Esophagus squamous epithelium (tissue), 5 donors: ENCODE results near the gene SLAMF9. TPM values are rescaled to one million over a fixed set of nuclear protein-coding genes. Genes with fewer than 3 reads are reported as not detected.

Experiments used
- DNase-seq: peaks from one replicate; lab custom pipeline; 2025; lab: John Stamatoyannopoulos, UW
- H3K27ac ChIP-seq, 4 donors: fragments of 200-600 bp; sonication (generic); one replicate each; pipeline ENCODE4 v1.5.1; 2016 to 2019; ENCODE audit warnings: mild to moderate bottlenecking in 1 of 4
- H3K27me3 ChIP-seq, 4 donors: fragments of 200-600 bp; sonication (generic); 1 replicate in 3 of 4; 2 replicates in 1 of 4; pipeline versions ENCODE4 v1.5.1 to v1.6.0; 2017 to 2021; ENCODE audit warnings: antibody characterized with exemption in 1 of 4
- H3K36me3 ChIP-seq, 3 donors: fragments of 200-600 bp; sonication (generic); one replicate each; pipeline ENCODE4 v1.5.1; 2016 to 2019
- H3K4me1 ChIP-seq, 3 donors: fragments of 200-600 bp; sonication (generic); one replicate each; pipeline ENCODE4 v1.5.1; 2017 to 2019
- H3K4me3 ChIP-seq, 4 donors: fragments of 200-600 bp; sonication (generic); 1 replicate in 3 of 4; 2 replicates in 1 of 4; pipeline ENCODE4 v1.5.1; 2016 to 2019; ENCODE audit warnings: mild to moderate bottlenecking in 2 of 4, moderate library complexity in 1 of 4
- H3K9me3 ChIP-seq, 3 donors: fragments of 200-600 bp; sonication (generic); one replicate each; pipeline ENCODE4 v1.5.1; 2016 to 2019
- POLR2A ChIP-seq, 4 donors: fragments of 450-650 bp; IDR thresholded peaks; one replicate each; pipeline ENCODE4 v1.6.1; 2017; ENCODE audit warnings: antibody characterized with exemption in 4 of 4, mild to moderate bottlenecking in 4 of 4, moderate library complexity in 3 of 4
- WGBS, 2 donors: methylation state at CpG; one replicate each; pipeline ENCODE4 v1.1.5; 2018; 5-methylcytosine and 5-hydroxymethylcytosine counted together
- intact Hi-C: fragments of 100-400 bp; cut with DNase I; formaldehyde crosslinking; loops from one replicate; pipeline ENCODE4 v1.15.0; 2022
- total RNA-seq, 4 donors: library from RNA; depleted of rRNA; stranded (reverse); fragments of >200 nt; gene quantifications; one replicate each; pipeline ENCODE4 v1.1.0, GENCODE V29; 2016
- TF ChIP-seq, protein P1 (sequence below), 6 experiments: fragments of 450-650 bp in 4 of 6; fragments of 200-600 bp in 2 of 6; sonication (generic) in 2 of 6; IDR thresholded peaks; one replicate each; pipeline ENCODE4 v1.5.1; 2016 to 2019; ENCODE audit warnings: antibody characterized with exemption in 6 of 6, mild to moderate bottlenecking in 4 of 6, moderate library complexity in 4 of 6
- donor health status: DM: yes; HTN: yes; CAD: no.

SLAMF9 gene
- total RNA-seq, 4 donors from 2014 or later: 0.92 to 0.99 TPM; not detected in 2

DNA sequence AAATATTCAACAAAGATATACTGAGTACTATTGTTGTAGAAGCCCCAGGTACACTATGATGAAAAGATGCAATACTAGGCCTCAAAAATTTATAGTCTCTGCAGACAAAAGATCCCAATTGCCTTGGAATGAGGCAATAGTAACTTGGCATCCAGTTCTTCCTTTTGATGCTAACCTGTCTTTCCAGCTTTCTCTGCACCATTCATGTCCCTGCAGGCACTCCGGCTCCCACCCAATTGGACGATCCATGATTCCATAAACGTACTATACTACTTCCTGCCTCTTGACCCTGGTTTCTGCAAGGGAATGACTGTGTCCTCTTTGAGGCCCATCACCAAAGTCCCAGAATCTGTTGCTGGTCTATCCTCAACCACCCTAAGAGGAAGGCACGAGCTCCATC, 20.7 kb downstream of the SLAMF9 start:
- Histone ChIP-seq H3K27ac (peak overlapping the region in 3 of 4 donors; percentile 23 to 57 (median 55)), H3K4me3 (no peak overlapping the region), H3K36me3 (peaks cover 0 to 29% (median 0%) of the 10 kb centered on the region in 3 donors), H3K4me1 (peaks cover 25 to 70% (median 26%) of the 10 kb centered on the region in 3 donors), H3K9me3 (no peaks in the 10 kb centered on the region), H3K27me3 (peaks cover 0 to 9% (median 0%) of the 10 kb centered on the region in 4 donors)
- DNase-seq: no peak
- WGBS, 2 donors: 39% methylated on average over 4 of the region's 4 CpGs
- TF ChIP-seq POLR2A (IDR thresholded peaks at IDR 0.05): no peak
- TF ChIP-seq, protein P1, sequence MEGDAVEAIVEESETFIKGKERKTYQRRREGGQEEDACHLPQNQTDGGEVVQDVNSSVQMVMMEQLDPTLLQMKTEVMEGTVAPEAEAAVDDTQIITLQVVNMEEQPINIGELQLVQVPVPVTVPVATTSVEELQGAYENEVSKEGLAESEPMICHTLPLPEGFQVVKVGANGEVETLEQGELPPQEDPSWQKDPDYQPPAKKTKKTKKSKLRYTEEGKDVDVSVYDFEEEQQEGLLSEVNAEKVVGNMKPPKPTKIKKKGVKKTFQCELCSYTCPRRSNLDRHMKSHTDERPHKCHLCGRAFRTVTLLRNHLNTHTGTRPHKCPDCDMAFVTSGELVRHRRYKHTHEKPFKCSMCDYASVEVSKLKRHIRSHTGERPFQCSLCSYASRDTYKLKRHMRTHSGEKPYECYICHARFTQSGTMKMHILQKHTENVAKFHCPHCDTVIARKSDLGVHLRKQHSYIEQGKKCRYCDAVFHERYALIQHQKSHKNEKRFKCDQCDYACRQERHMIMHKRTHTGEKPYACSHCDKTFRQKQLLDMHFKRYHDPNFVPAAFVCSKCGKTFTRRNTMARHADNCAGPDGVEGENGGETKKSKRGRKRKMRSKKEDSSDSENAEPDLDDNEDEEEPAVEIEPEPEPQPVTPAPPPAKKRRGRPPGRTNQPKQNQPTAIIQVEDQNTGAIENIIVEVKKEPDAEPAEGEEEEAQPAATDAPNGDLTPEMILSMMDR (IDR thresholded peaks at IDR 0.05): no peak
- intact Hi-C loops: loop anchor here (10.0 kb wide), 1 partner anchor 151 kb away; the partner anchor contains the start of gene KCNJ9

GRCh38 chr1:159932296-159933285, 21.4 kb downstream of the SLAMF9 start:
- intact Hi-C loops: loop anchor here (10.0 kb wide), 1 partner anchor 152 kb away; the partner anchor contains the start of gene KCNJ9
- 54 to 55% methylated on average over 5 to 8 of the region's 16 CpGs for WGBS, 2 donors
- Histone ChIP-seq H3K36me3 (peaks cover 0 to 36% (median 0%) of the 10 kb centered on the region in 3 donors), H3K4me3 (no peak overlapping the region), H3K27ac (peak overlapping the region in 3 of 4 donors; percentile 23 to 57 (median 55)), H3K9me3 (no peaks in the 10 kb centered on the region), H3K4me1 (peaks cover 21 to 67% (median 24%) of the 10 kb centered on the region in 3 donors), H3K27me3 (peaks cover 0 to 9% (median 0%) of the 10 kb centered on the region in 4 donors)
- DNase-seq: no peak
- TF ChIP-seq, protein P1 (IDR thresholded peaks at IDR 0.05): no peak

- Histone ChIP-seq H3K36me3 (peaks cover 0 to 43% (median 0%) of the 10 kb centered on the region in 3 donors), H3K4me1 (peaks cover 14 to 62% (median 19%) of the 10 kb centered on the region in 3 donors), H3K9me3 (no peaks in the 10 kb centered on the region), H3K27ac (no peak overlapping the region), H3K27me3 (peaks cover 0 to under 1% (median 0%) of the 10 kb centered on the region in 4 donors), H3K4me3 (no peak overlapping the region)
- no peak for DNase-seq
- intact Hi-C loops: loop anchor here (10.0 kb wide), 1 partner anchor 153 kb away; the partner anchor contains the start of gene KCNJ9
- TF ChIP-seq POLR2A (IDR thresholded peaks at IDR 0.05): no peak
- TF ChIP-seq, protein P1 (IDR thresholded peaks at IDR 0.05): no peak
- 80 to 100% methylated on average over 2 to 3 of the region's 3 CpGs for WGBS, 2 donors
Observed at GRCh38 chr1:159931795-159932173, 22.3 kb downstream of the SLAMF9 start.

DNA sequence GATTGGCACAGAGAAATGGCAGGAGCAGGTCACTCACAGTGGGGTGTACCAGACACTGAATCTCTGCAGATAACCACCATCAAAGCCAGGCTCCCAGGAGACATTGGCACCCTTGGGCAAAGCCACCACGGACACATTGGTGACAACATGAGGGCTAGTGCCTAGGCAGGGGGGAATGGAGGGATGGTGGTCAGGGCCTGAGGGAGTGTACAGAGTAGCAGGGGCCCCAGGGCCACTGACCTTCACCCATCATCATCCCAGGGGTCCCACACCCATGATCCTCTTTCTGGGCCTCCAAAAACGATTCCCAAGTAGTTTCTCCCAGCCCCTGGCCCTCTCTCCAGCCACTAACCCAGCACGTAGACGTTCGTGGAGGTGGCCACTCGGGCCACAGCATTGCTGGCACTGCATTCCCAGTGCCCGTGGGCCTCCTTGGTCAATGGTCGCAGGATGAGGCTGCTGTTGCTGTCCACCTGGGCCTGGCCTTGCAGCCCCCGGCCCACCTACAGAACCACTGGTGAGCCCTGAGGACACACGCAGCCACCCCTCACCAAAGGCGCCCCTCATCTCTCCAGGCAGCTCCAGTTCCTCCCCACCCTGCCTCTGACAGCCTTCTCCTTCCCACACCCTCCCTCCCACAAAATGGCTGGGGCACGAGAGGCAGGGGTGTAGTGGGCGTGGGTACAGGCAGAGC, 22.8 kb downstream of the SLAMF9 start:
- Histone ChIP-seq H3K4me1 (peaks cover 11 to 62% (median 16%) of the 10 kb centered on the region in 3 donors), H3K27me3 (no peaks in the 10 kb centered on the region), H3K9me3 (no peaks in the 10 kb centered on the region), H3K27ac (no peak overlapping the region), H3K4me3 (no peak overlapping the region), H3K36me3 (peaks cover 0 to 43% (median 0%) of the 10 kb centered on the region in 3 donors)
- DNase-seq: no peak
- 75 to 96% methylated on average over 1 to 9 of the region's 13 CpGs for WGBS, 2 donors
- no peak for TF ChIP-seq POLR2A (IDR thresholded peaks at IDR 0.05)
- TF ChIP-seq, protein P1 (IDR thresholded peaks at IDR 0.05): no peak
- intact Hi-C loops: loop anchor here (10.0 kb wide), 1 partner anchor 154 kb away; the partner anchor contains the start of gene KCNJ9
